ENCODE measurements around the gene MYO9A.

The MYO9A gene

GRCh38 chr15:71932689-71933088 is 185.3 kb downstream of the MYO9A start:
- peaks cover 9 to 11% of the 10 kb centered on the region in 2 donors for H3K9me3 Mint-ChIP-seq
- no peaks in the 10 kb centered on the region for H3K27me3 Mint-ChIP-seq
- no peak for ATAC-seq
- H3K4me3 Mint-ChIP-seq = no peak overlapping the region
- DNase-seq = no peak
- H3K4me1 Mint-ChIP-seq = no peaks in the 10 kb centered on the region
- no peak overlapping the region for H3K27ac Mint-ChIP-seq

- Mint-ChIP-seq H3K9me3 (peaks cover 9 to 11% of the 10 kb centered on the region in 2 donors), H3K27ac (no peak overlapping the region), H3K4me3 (no peak overlapping the region), H3K27me3 (no peaks in the 10 kb centered on the region), H3K4me1 (no peaks in the 10 kb centered on the region)
- no peak for DNase-seq
- ATAC-seq = no peak
Observed at GRCh38 chr15:71931261-71931660, 186.7 kb downstream of the MYO9A start.

GRCh38 chr15:71925145-71925544 is 192.8 kb downstream of the MYO9A start:
- ATAC-seq (no peak), DNase-seq (no peak)
- H3K4me1 Mint-ChIP-seq = no peaks in the 10 kb centered on the region
- no peak overlapping the region for H3K27ac Mint-ChIP-seq
- no peak overlapping the region for H3K4me3 Mint-ChIP-seq
- H3K9me3 Mint-ChIP-seq = no peaks in the 10 kb centered on the region
- no peaks in the 10 kb centered on the region for H3K27me3 Mint-ChIP-seq

- H3K4me3 Mint-ChIP-seq = no peak overlapping the region
- H3K27me3 Mint-ChIP-seq = no peaks in the 10 kb centered on the region
- no peak overlapping the region for H3K27ac Mint-ChIP-seq
- H3K4me1 Mint-ChIP-seq = no peaks in the 10 kb centered on the region
- DNase-seq = no peak
- no peaks in the 10 kb centered on the region for H3K9me3 Mint-ChIP-seq
- no peak for ATAC-seq
Observed at GRCh38 chr15:71921191-71921590, 196.8 kb downstream of the MYO9A start.

GRCh38 chr15:71920573-71920972 is 197.4 kb downstream of the MYO9A start:
- Mint-ChIP-seq H3K27me3 (no peaks in the 10 kb centered on the region), H3K4me3 (no peak overlapping the region), H3K9me3 (no peaks in the 10 kb centered on the region), H3K4me1 (no peaks in the 10 kb centered on the region), H3K27ac (peak overlapping the region in 1 of 2 donors; percentile 82)
- DNase-seq (no peak), ATAC-seq (no peak)

- DNase-seq = no peak
- no peak for ATAC-seq
- Mint-ChIP-seq H3K4me3 (no peak overlapping the region), H3K4me1 (no peaks in the 10 kb centered on the region), H3K9me3 (no peaks in the 10 kb centered on the region), H3K27ac (no peak overlapping the region), H3K27me3 (no peaks in the 10 kb centered on the region)
Observed at GRCh38 chr15:71916834-71917233, 201.1 kb downstream of the MYO9A start.

GRCh38 chr15:71914092-71914491 is 203.9 kb downstream of the MYO9A start:
- ATAC-seq (no peak), DNase-seq (no peak)
- Mint-ChIP-seq H3K4me1 (no peaks in the 10 kb centered on the region), H3K4me3 (no peak overlapping the region), H3K27ac (peak overlapping the region in 1 of 2 donors; percentile 77), H3K27me3 (no peaks in the 10 kb centered on the region), H3K9me3 (peaks cover 0 to under 1% of the 10 kb centered on the region in 2 donors)

GRCh38 chr15:71899674-71900073 is 218.3 kb downstream of the MYO9A start:
- no peaks in the 10 kb centered on the region for H3K4me1 Mint-ChIP-seq
- H3K4me3 Mint-ChIP-seq = no peak overlapping the region
- ATAC-seq (no peak), DNase-seq (no peak)
- no peak overlapping the region for H3K27ac Mint-ChIP-seq
- H3K9me3 Mint-ChIP-seq = no peaks in the 10 kb centered on the region
- H3K27me3 Mint-ChIP-seq = no peaks in the 10 kb centered on the region

GRCh38 chr15:71893691-71894090 is 224.3 kb downstream of the MYO9A start:
- no peaks in the 10 kb centered on the region for H3K4me1 Mint-ChIP-seq
- ATAC-seq (no peak), DNase-seq (no peak)
- no peaks in the 10 kb centered on the region for H3K27me3 Mint-ChIP-seq
- H3K9me3 Mint-ChIP-seq = no peaks in the 10 kb centered on the region
- H3K27ac Mint-ChIP-seq = no peak overlapping the region
- no peak overlapping the region for H3K4me3 Mint-ChIP-seq

GRCh38 chr15:71892335-71892734 is 225.6 kb downstream of the MYO9A start:
- Mint-ChIP-seq H3K9me3 (no peaks in the 10 kb centered on the region), H3K27ac (no peak overlapping the region), H3K4me1 (no peaks in the 10 kb centered on the region), H3K27me3 (no peaks in the 10 kb centered on the region), H3K4me3 (no peak overlapping the region)
- ATAC-seq (no peak), DNase-seq (no peak)

- no peaks in the 10 kb centered on the region for H3K9me3 Mint-ChIP-seq
- DNase-seq (no peak), ATAC-seq (no peak)
- H3K27ac Mint-ChIP-seq = no peak overlapping the region
- no peak overlapping the region for H3K4me3 Mint-ChIP-seq
- no peaks in the 10 kb centered on the region for H3K4me1 Mint-ChIP-seq
- H3K27me3 Mint-ChIP-seq = no peaks in the 10 kb centered on the region
Observed at GRCh38 chr15:71891026-71891425, 226.9 kb downstream of the MYO9A start.

GRCh38 chr15:71889947-71890346 is 228.0 kb downstream of the MYO9A start:
- ATAC-seq (no peak), DNase-seq (no peak)
- Mint-ChIP-seq H3K27me3 (no peaks in the 10 kb centered on the region), H3K4me3 (no peak overlapping the region), H3K9me3 (no peaks in the 10 kb centered on the region), H3K27ac (no peak overlapping the region), H3K4me1 (no peaks in the 10 kb centered on the region)

- no peaks in the 10 kb centered on the region for H3K27me3 Mint-ChIP-seq
- no peaks in the 10 kb centered on the region for H3K4me1 Mint-ChIP-seq
- no peak overlapping the region for H3K4me3 Mint-ChIP-seq
Observed at GRCh38 chr15:71889385-71889784, 228.6 kb downstream of the MYO9A start.

GRCh38 chr15:71888797-71889196 is 229.2 kb downstream of the MYO9A start:
- DNase-seq (no peak), ATAC-seq (no peak)
- H3K27me3 Mint-ChIP-seq = no peaks in the 10 kb centered on the region
- no peaks in the 10 kb centered on the region for H3K9me3 Mint-ChIP-seq
- H3K27ac Mint-ChIP-seq = no peak overlapping the region
- H3K4me1 Mint-ChIP-seq = no peaks in the 10 kb centered on the region
- H3K4me3 Mint-ChIP-seq = no peak overlapping the region

More at GRCh38 chr15:71889385-71889784, 228.6 kb downstream of the MYO9A start:
- ATAC-seq = no peak
- DNase-seq = no peak
- H3K27ac Mint-ChIP-seq = no peak overlapping the region
- H3K9me3 Mint-ChIP-seq = no peaks in the 10 kb centered on the region

GRCh38 chr15:71885390-71885789 is 232.6 kb downstream of the MYO9A start:
- Mint-ChIP-seq H3K9me3 (no peaks in the 10 kb centered on the region), H3K27me3 (no peaks in the 10 kb centered on the region), H3K4me1 (no peaks in the 10 kb centered on the region), H3K4me3 (no peak overlapping the region), H3K27ac (no peak overlapping the region)
- DNase-seq = no peak
- no peak for ATAC-seq

GRCh38 chr15:71883447-71883846 is 234.5 kb downstream of the MYO9A start:
- H3K27ac Mint-ChIP-seq = no peak overlapping the region
- H3K9me3 Mint-ChIP-seq = no peaks in the 10 kb centered on the region
- no peak for ATAC-seq

GRCh38 chr15:71880276-71880675 is 237.7 kb downstream of the MYO9A start:
- ATAC-seq = no peak
- H3K4me1 Mint-ChIP-seq = no peaks in the 10 kb centered on the region
- H3K9me3 Mint-ChIP-seq = no peaks in the 10 kb centered on the region
- H3K27ac Mint-ChIP-seq = no peak overlapping the region
- H3K4me3 Mint-ChIP-seq = no peak overlapping the region
- H3K27me3 Mint-ChIP-seq = no peaks in the 10 kb centered on the region
- no peak for DNase-seq

More at GRCh38 chr15:71883447-71883846, 234.5 kb downstream of the MYO9A start:
- Mint-ChIP-seq H3K4me1 (no peaks in the 10 kb centered on the region), H3K27me3 (no peaks in the 10 kb centered on the region), H3K4me3 (no peak overlapping the region)
- DNase-seq = no peak

Measured in stimulated activated naive CD8-positive, alpha-beta T cell treated with anti-CD3 and anti-CD28 coated beads, Interleukin-15, amount 100 ng/mL, for 72 hours (primary cell).